GM12878 (cell line): ENCODE measurements around the gene KMT2E. TPM values are rescaled to one million over a fixed set of nuclear protein-coding genes. Genes with fewer than 3 reads are reported as not detected.
A peak's percentile ranks its signal among the peaks of the same experiment; 100 is the strongest.

Source experiments
- ATAC-seq: fragments of 200-7000 bp; cut with Tn5 transposase; 3 replicates; pipeline ENCODE4 v1.9.1; 2020; ENCODE audit warnings: mild to moderate bottlenecking, moderate library complexity
- BruUV-seq: library from RNA; stranded (reverse); fragments of 400-500 nt; replicated peaks from 2 replicates; lab custom pipeline; 2021; lab: Mats Ljungman, UMichigan
- CTCF ChIA-PET: fragments of 300-600 bp; sonication (Branson Sonifier 250); formaldehyde crosslinking; extraction: SDS; loops from one replicate; lab custom pipeline; 2021; ENCODE audit warnings: inconsistent platforms; lab: Yijun Ruan, JAX
- POLR2A ChIA-PET: fragments of 350-600 bp; formaldehyde crosslinking; extraction: SDS; loops from one replicate; lab custom pipeline; 2021; ENCODE audit warnings: inconsistent platforms; lab: Charles Lee
- RAD21 ChIA-PET: fragments of 300-600 bp; sonication (Branson Sonifier 250); formaldehyde crosslinking; loops from one replicate; lab custom pipeline; 2023; ENCODE audit warnings: antibody characterized with exemption; ENCODE audit not compliant: unreplicated experiment; lab: Charles Lee
- SMC1A ChIA-PET: fragments of 300-600 bp; sonication (Branson Sonifier 250); formaldehyde crosslinking; loops from one replicate; lab custom pipeline; 2023; ENCODE audit not compliant: unreplicated experiment, uncharacterized antibody; lab: Charles Lee
- DNase-seq: peaks from one replicate; pipeline ENCODE4 v3.0.0-alpha.2; 2011; ENCODE audit warnings: low read depth, low spot score
- FAIRE-seq: peaks from 3 replicates; lab custom pipeline; 2011; peaks lifted over from hg19 to GRCh38; lab: Jason Lieb, UNC
- H2AFZ ChIP-seq: 2 replicates; pipeline ENCODE4 v1.6.0; 2011; ENCODE audit warnings: low read depth, low read length, control low read depth; ENCODE audit not compliant: control insufficient read depth
- H3K27ac ChIP-seq: 2 replicates; pipeline ENCODE4 v1.5.1; 2011; ENCODE audit warnings: control low read depth; ENCODE audit not compliant: control insufficient read depth, insufficient read depth
- H3K27me3 ChIP-seq, 2 experiments: replicated peaks in 1 of 2; 2 replicates each; pipeline versions ENCODE4 v1.6.0 to v1.6.1; 2011; ENCODE audit warnings: low read length in 1 of 2; ENCODE audit not compliant: control insufficient read depth in 2 of 2, insufficient read depth in 2 of 2
- H3K36me3 ChIP-seq, 2 experiments: 2 replicates each; pipeline ENCODE4 v1.5.1; 2011; ENCODE audit warnings: low read length in 1 of 2; ENCODE audit not compliant: control insufficient read depth in 2 of 2, insufficient read depth in 2 of 2
- H3K4me1 ChIP-seq: 2 replicates; pipeline ENCODE4 v1.6.1; 2011; ENCODE audit warnings: mild to moderate bottlenecking, low read length, moderate library complexity, mixed read lengths; ENCODE audit not compliant: control insufficient read depth, insufficient read depth
- H3K4me2 ChIP-seq: 2 replicates; pipeline ENCODE4 v1.6.0; 2011; ENCODE audit warnings: control low read depth; ENCODE audit not compliant: control insufficient read depth, insufficient read depth
- H3K4me3 ChIP-seq: fragments of 200-600 bp; sonication (generic); 2 replicates; pipeline ENCODE4 v1.5.1; 2016
- H3K79me2 ChIP-seq: 2 replicates; pipeline ENCODE4 v1.6.0; 2011; ENCODE audit warnings: low read length; ENCODE audit not compliant: control insufficient read depth, insufficient read depth
- H3K9ac ChIP-seq: 2 replicates; pipeline ENCODE4 v1.8.0; 2011; ENCODE audit warnings: low read length, control low read depth, mixed read lengths; ENCODE audit not compliant: control insufficient read depth, insufficient read depth
- H3K9me3 ChIP-seq: replicated peaks from 3 replicates; pipeline ENCODE4 v1.5.1; 2011; ENCODE audit warnings: mild to moderate bottlenecking, low read length; ENCODE audit not compliant: control insufficient read depth, insufficient read depth
- H4K20me1 ChIP-seq: 2 replicates; pipeline ENCODE4 v1.6.0; 2011; ENCODE audit not compliant: control insufficient read depth, insufficient read depth
- ASH2L ChIP-seq: fragments of 300-600, 200-600 bp; sonication (generic); IDR thresholded peaks from 2 replicates; pipeline ENCODE4 v1.6.1; 2017; ENCODE audit warnings: low read depth, mild to moderate bottlenecking, borderline replicate concordance
- ATF7 ChIP-seq: fragments of 450-650 bp; IDR thresholded peaks from 2 replicates; pipeline ENCODE4 v1.6.1; 2016; ENCODE audit warnings: low read depth, mild to moderate bottlenecking
- FOXK2 ChIP-seq: fragments of 450-650 bp; IDR thresholded peaks from 2 replicates; pipeline ENCODE4 v1.6.1; 2017; ENCODE audit warnings: mild to moderate bottlenecking, moderate library complexity
- JUND ChIP-seq: IDR thresholded peaks from 2 replicates; pipeline ENCODE4 v1.6.1; 2012; ENCODE audit warnings: low read depth, mild to moderate bottlenecking, low read length, improper control_type of control experiment, moderate library complexity
- LARP7 ChIP-seq: fragments of 450-650 bp; IDR thresholded peaks from 2 replicates; pipeline ENCODE4 v1.6.1; 2017; ENCODE audit warnings: mild to moderate bottlenecking
- MEF2A ChIP-seq: IDR thresholded peaks from 2 replicates; pipeline ENCODE4 v1.6.1; 2011; ENCODE audit warnings: low read depth, mild to moderate bottlenecking, low read length, moderate library complexity; ENCODE audit not compliant: insufficient read depth
- MTA3 ChIP-seq: IDR thresholded peaks from 2 replicates; pipeline ENCODE4 v1.6.1; 2012; ENCODE audit warnings: low read length, inconsistent platforms, borderline replicate concordance
- POU2F2 ChIP-seq: IDR thresholded peaks from 3 replicates; pipeline ENCODE4 v1.6.1; 2011; ENCODE audit warnings: low read depth, mild to moderate bottlenecking, low read length, borderline replicate concordance
- RB1 ChIP-seq: fragments of 450-650 bp; formaldehyde crosslinking; IDR thresholded peaks from 2 replicates; pipeline ENCODE4 v1.6.1; 2017; ENCODE audit warnings: mild to moderate bottlenecking, borderline replicate concordance
- RELB ChIP-seq: fragments of 450-650 bp; IDR thresholded peaks from 2 replicates; pipeline ENCODE4 v1.6.1; 2017; ENCODE audit warnings: low read depth, mild to moderate bottlenecking, moderate library complexity
- SIX5 ChIP-seq: IDR thresholded peaks from 2 replicates; pipeline ENCODE4 v1.6.1; 2011; ENCODE audit warnings: mild to moderate bottlenecking, low read depth, low read length, moderate library complexity; ENCODE audit not compliant: severe bottlenecking
- TAF1 ChIP-seq: IDR thresholded peaks from 2 replicates; pipeline ENCODE4 v1.6.1; 2011; ENCODE audit warnings: mild to moderate bottlenecking, low read depth, low read length, borderline replicate concordance
- ZBED1 ChIP-seq: IDR thresholded peaks from 2 replicates; pipeline ENCODE4 v1.6.1; 2016; ENCODE audit warnings: borderline replicate concordance
- ZNF217 ChIP-seq: fragments of 450-650 bp; IDR thresholded peaks from 2 replicates; pipeline ENCODE4 v1.6.1; 2017; ENCODE audit warnings: antibody characterized with exemption, mild to moderate bottlenecking
- ZNF384 ChIP-seq: IDR thresholded peaks from 2 replicates; pipeline ENCODE4 v1.6.1; 2012; ENCODE audit warnings: low read depth, mild to moderate bottlenecking, low read length, improper control_type of control experiment, borderline replicate concordance
- WGBS: methylation state at CpG from one replicate; pipeline ENCODE4 v1.1.6; 2016; ENCODE audit warnings: low lambda C conversion rate; ENCODE audit not compliant: insufficient replicate concordance, insufficient coverage; ENCODE audit errors: missing lambda C conversion rate; 5-methylcytosine and 5-hydroxymethylcytosine counted together
- in situ Hi-C: fragments of 300-500 bp; cut with MboI; formaldehyde crosslinking; loops from 9 replicates; pipeline ENCODE4 v1.14.3; 2018; ENCODE audit warnings: mixed read lengths
- intact Hi-C: fragments of 100-400 bp; cut with micrococcal nuclease; formaldehyde crosslinking; loops from one replicate; pipeline ENCODE4 v1.14.2; 2022; ENCODE audit not compliant: unreplicated experiment
- polyA plus RNA-seq, 11 experiments: library from polyadenylated mRNA; depleted of rRNA in 4 of 11; unstranded in 6 of 11; stranded (reverse) in 5 of 11; fragments of >200 nt; fragmentation: Nextera tagmentation in 4 of 11; fragmentation: Illumina TruSeq in 1 of 11; extraction: Ambion mirVana in 4 of 11; extraction: Trizol in 1 of 11; gene quantifications; 1 replicate in 1 of 11; 2 replicates in 10 of 11; pipeline versions ENCODE4 v1.2.1 to v1.2.3, GENCODE V29; 2011 to 2016; ENCODE audit warnings: inconsistent platforms in 2 of 11, missing spikeins in 2 of 11, low read depth in 1 of 11
- total RNA-seq, 4 experiments: library from RNA; depleted of rRNA in 3 of 4; stranded (reverse); fragments of >200 nt in 3 of 4; fragmentation: Illumina TruSeq in 1 of 4; extraction: Trizol in 1 of 4; gene quantifications; 2 replicates each; pipeline versions ENCODE4 v1.2.1 to v1.2.3, GENCODE V29; 2013 to 2021

Gene KMT2E
- total and polyA plus RNA-seq, 10 of the 15 experiments (the other 5 are each of a cell fraction or from before 2014, with no cell fraction given): 13.2 to 68.1 (median 34.1) TPM

GRCh38 chr7:105001652-105002184, 12.3 kb upstream of the KMT2E start (continued):
- TF ChIP-seq ASH2L (no peak), JUND (no peak), TAF1 (no peak), MEF2A (no peak), ZNF384 (no peak)
- TF ChIP-seq, all 136 proteins: peak for 0

GRCh38 chr7:105003275-105003674, 10.7 kb upstream of the KMT2E start:
- in situ Hi-C loops (loop anchor here (25.0 kb wide), 1 partner anchor 1284 kb away; the partner anchor contains the start of gene NAMPT), intact Hi-C loops (no loop called here)
- DNase-seq (no peak), FAIRE-seq (no peak), ATAC-seq (peak; percentile 54)
- Histone ChIP-seq H3K9me3 (no peaks in the 10 kb centered on the region; the same call in none of the 3 replicates), H3K4me1 (peaks cover 10% of the 10 kb centered on the region; the same call in 1 of the 2 replicates), H4K20me1 (peaks cover 7% of the 10 kb centered on the region), H3K9ac (no peak overlapping the region), H3K4me2 (peak overlapping the region; percentile 5), H3K27me3 (no peaks in the 10 kb centered on the region), H3K4me3 (0 out of 2 replicates have a peak overlapping the region, but pooled peaks have one; percentile 9), H3K79me2 (peaks cover 99% of the 10 kb centered on the region), H3K36me3 (peaks cover 0 to 12% of the 10 kb centered on the region in 2 experiments; a peak in 3 of 4 replicates), H3K27ac (no peak overlapping the region), H2AFZ (no peak overlapping the region)
- ChIA-PET CTCF (interaction anchor here (0.5 to 1.8 kb wide), 4 partner anchors 12 to 155 kb away, joined by 3 to 4 read pairs (median 3); no protein-coding TSS in a partner anchor), SMC1A (interaction anchor here (0.9 to 13.2 kb wide), 4 partner anchors 14 to 48 kb away, joined by 3 to 270 read pairs (median 13); no protein-coding TSS in a partner anchor), POLR2A (interaction anchor here (0.6 to 1.6 kb wide), 6 partner anchors 11 to 25 kb away, joined by 3 to 6 read pairs (median 4); no protein-coding TSS in a partner anchor), RAD21 (interaction anchor here (0.9 to 1.4 kb wide), 3 partner anchors 9 to 185 kb away, joined by 3 read pairs; no protein-coding TSS in a partner anchor)
- TF ChIP-seq POU2F2: no peak
- no peak for TF ChIP-seq RELB
- no peak for TF ChIP-seq ZBED1
- TF ChIP-seq ATF7: no peak
- TF ChIP-seq LARP7: no peak
- no peak for TF ChIP-seq ZNF217
- no peak for TF ChIP-seq SIX5
- no peak for TF ChIP-seq MTA3
- no peak for TF ChIP-seq FOXK2
- no peak for TF ChIP-seq RB1
- WGBS: 40% methylated on average over 5 of the region's 5 CpGs
- BruUV-seq: no TSS peak
